HepG2 (cell line): ENCODE measurements around the gene PRR27. TPM values are rescaled to one million over a fixed set of nuclear protein-coding genes. Genes with fewer than 3 reads are reported as not detected.

ENCODE experiments used
- ARID4A ChIP-seq: sonication (generic); formaldehyde crosslinking; IDR thresholded peaks from 2 replicates; pipeline ENCODE4 v1.5.0; 2020; ENCODE audit warnings: mild to moderate bottlenecking, missing genetic modification reagents, borderline replicate concordance
- BCL6 ChIP-seq: IDR thresholded peaks from 2 replicates; pipeline ENCODE4 v1.6.1; 2016; ENCODE audit warnings: missing genetic modification reagents, missing compliant biosample characterization
- DRAP1 ChIP-seq: IDR thresholded peaks from 2 replicates; pipeline ENCODE4 v1.6.1; 2016; ENCODE audit warnings: missing genetic modification reagents, missing compliant biosample characterization
- HNF1B ChIP-seq: sonication (generic); formaldehyde crosslinking; IDR thresholded peaks from 2 replicates; pipeline ENCODE4 v1.5.1; 2020; ENCODE audit warnings: mild to moderate bottlenecking, moderate library complexity, missing genetic modification reagents
- NCOA1 ChIP-seq: sonication (generic); formaldehyde crosslinking; IDR thresholded peaks from 2 replicates; pipeline ENCODE4 v1.9.0; 2021; ENCODE audit warnings: missing genetic modification reagents
- PHF8 ChIP-seq: sonication (generic); formaldehyde crosslinking; IDR thresholded peaks from 2 replicates; pipeline ENCODE4 v1.5.0; 2020; ENCODE audit warnings: missing genetic modification reagents
- RBM39 ChIP-seq: fragments of 200-400 bp; formaldehyde crosslinking; IDR thresholded peaks from one replicate; pipeline ENCODE4 v1.6.1; 2018; ENCODE audit warnings: antibody characterized with exemption, mild to moderate bottlenecking, low read depth, low read length; ENCODE audit not compliant: poor library complexity, severe bottlenecking
- RCOR2 ChIP-seq: IDR thresholded peaks from 2 replicates; pipeline ENCODE4 v1.6.1; 2016; ENCODE audit warnings: missing biosample characterization, missing genetic modification reagents
- RNF219 ChIP-seq: sonication (generic); formaldehyde crosslinking; IDR thresholded peaks from 2 replicates; pipeline ENCODE4 v1.5.0; 2020; ENCODE audit warnings: mild to moderate bottlenecking, missing genetic modification reagents
- SAFB2 ChIP-seq: sonication (generic); formaldehyde crosslinking; IDR thresholded peaks from 2 replicates; pipeline ENCODE4 v1.5.1; 2020; ENCODE audit warnings: missing genetic modification reagents, low read depth, mild to moderate bottlenecking, borderline replicate concordance
- SMAD3 ChIP-seq: sonication (generic); formaldehyde crosslinking; IDR thresholded peaks from 2 replicates; pipeline ENCODE4 v1.4.0; 2020; ENCODE audit warnings: missing genetic modification reagents
- THAP11 ChIP-seq: IDR thresholded peaks from 2 replicates; pipeline ENCODE4 v1.6.1; 2016; ENCODE audit warnings: missing biosample characterization, missing genetic modification reagents
- ZBTB37 ChIP-seq: sonication (generic); formaldehyde crosslinking; IDR thresholded peaks from 2 replicates; pipeline ENCODE4 v1.4.0; 2020; ENCODE audit warnings: mild to moderate bottlenecking, missing genetic modification reagents
- ZNF263 ChIP-seq: sonication (generic); formaldehyde crosslinking; IDR thresholded peaks from 2 replicates; pipeline ENCODE4 v1.4.0; 2020; ENCODE audit warnings: missing genetic modification reagents
- ZNF281 ChIP-seq: sonication (generic); formaldehyde crosslinking; IDR thresholded peaks from 2 replicates; pipeline ENCODE4 v1.4.0; 2020; ENCODE audit warnings: missing genetic modification reagents, borderline replicate concordance
- ZNF501 ChIP-seq: sonication (generic); formaldehyde crosslinking; IDR thresholded peaks from 2 replicates; pipeline ENCODE4 v1.5.1; 2020; ENCODE audit warnings: mild to moderate bottlenecking, moderate library complexity, missing genetic modification reagents
- polyA plus RNA-seq, 8 experiments: library from polyadenylated mRNA; depleted of rRNA in 3 of 8; stranded (reverse) in 7 of 8; unstranded in 1 of 8; fragments of >200 nt; fragmentation: Illumina TruSeq in 4 of 8; extraction: Trizol in 4 of 8; gene quantifications; 2 replicates each; pipeline versions ENCODE4 v1.2.1 to v1.2.3, GENCODE V29; 2011 to 2016; ENCODE audit warnings: low read depth in 4 of 8, missing spikeins in 1 of 8, mixed read lengths in 1 of 8; ENCODE audit not compliant: insufficient read depth in 1 of 8
- total RNA-seq, 5 experiments: library from RNA; depleted of rRNA; stranded (reverse); fragments of >200 nt; fragmentation: Illumina TruSeq; extraction: Trizol; gene quantifications; 2 replicates each; pipeline ENCODE4 v1.2.3, GENCODE V29; 2016; ENCODE audit warnings: low read depth in 1 of 5

The PRR27 gene
- total and polyA plus RNA-seq, 2 of the 13 experiments (the other 11 are each of a cell fraction or from before 2014, with no cell fraction given): not detected

GRCh38 chr4:70182517-70183167 lies 28.6 kb downstream of the PRR27 start (continued):
- TF ChIP-seq RNF219 (CRISPR knock-in tag) (no peak), DRAP1 (CRISPR knock-in tag) (peak; percentile 54; the same call in 1 of the 2 replicates), BCL6 (CRISPR knock-in tag) (peak; percentile 98), ZNF281 (CRISPR knock-in tag) (peak; percentile 31; the same call in 1 of the 2 replicates), ZNF501 (CRISPR knock-in tag) (no peak), SAFB2 (CRISPR knock-in tag) (no peak), THAP11 (CRISPR knock-in tag) (peak; percentile 31), RCOR2 (CRISPR knock-in tag) (peak; percentile 67; the same call in 1 of the 2 replicates), ZNF263 (no peak), NCOA1 (CRISPR knock-in tag) (peak; percentile 95), ARID4A (CRISPR knock-in tag) (no peak), RBM39 (no peak), SMAD3 (peak; percentile 36; the same call in 1 of the 2 replicates), ZBTB37 (CRISPR knock-in tag) (peak; percentile 91), PHF8 (CRISPR knock-in tag) (no peak), HNF1B (CRISPR knock-in tag) (peak; percentile 38; the same call in 1 of the 2 replicates)
